ENCODE measurements around the gene ELANE.
A peak's percentile ranks its signal among the peaks of the same experiment; 100 is the strongest.
"Not testable (repeated sequence)": the region's sequence is repeated elsewhere in the genome, so short reads cannot be mapped to it uniquely, and the experiment has no call there.

ELANE gene

GRCh38 chr19:877992-878660 lies 26.0 kb downstream of the ELANE start:
- not testable (repeated sequence) for FAIRE-seq

GRCh38 chr19:878751-879561 lies 26.9 kb downstream of the ELANE start:
- DNase-seq (ENCODE audit: low spot score); FAIRE-seq: not testable (repeated sequence)

More at GRCh38 chr19:877992-878660, 26.0 kb downstream of the ELANE start:
- DNase-seq (ENCODE audit: low spot score), result not testable (repeated sequence)

GRCh38 chr19:879711-880438 lies 27.8 kb downstream of the ELANE start:
- DNase-seq (ENCODE audit: low spot score), result no peak
- FAIRE-seq, result no peak

- FAIRE-seq (no peak), DNase-seq (ENCODE audit: low spot score) (no peak)
Observed at GRCh38 chr19:881385-882071, 29.4 kb downstream of the ELANE start.

- FAIRE-seq, result no peak
- no peak for DNase-seq (ENCODE audit: low spot score)
Observed at GRCh38 chr19:882871-883497, 30.9 kb downstream of the ELANE start.

GRCh38 chr19:883661-884211 lies 31.6 kb downstream of the ELANE start:
- no peak for FAIRE-seq
- DNase-seq (ENCODE audit: low spot score), result no peak

GRCh38 chr19:884420-885211 lies 32.5 kb downstream of the ELANE start:
- no peak for FAIRE-seq
- DNase-seq (ENCODE audit: low spot score), result no peak

GRCh38 chr19:885536-886224 lies 33.6 kb downstream of the ELANE start:
- FAIRE-seq, result no peak
- no peak for DNase-seq (ENCODE audit: low spot score)

- peak; percentile 49 for DNase-seq (ENCODE audit: low spot score)
- no peak for FAIRE-seq
Observed at GRCh38 chr19:887072-887471, 35.0 kb downstream of the ELANE start.

- FAIRE-seq (no peak), DNase-seq (ENCODE audit: low spot score) (no peak)
Observed at GRCh38 chr19:887599-887998, 35.5 kb downstream of the ELANE start.

GRCh38 chr19:888581-889385 lies 36.7 kb downstream of the ELANE start:
- no peak for FAIRE-seq

GRCh38 chr19:889662-890295 lies 37.7 kb downstream of the ELANE start:
- no peak for DNase-seq (ENCODE audit: low spot score)
- FAIRE-seq, result no peak

More at GRCh38 chr19:888581-889385, 36.7 kb downstream of the ELANE start:
- DNase-seq (ENCODE audit: low spot score), result no peak

- FAIRE-seq (no peak), DNase-seq (ENCODE audit: low spot score) (no peak)
Observed at GRCh38 chr19:890831-891230, 38.7 kb downstream of the ELANE start.

GRCh38 chr19:891421-892200 lies 39.5 kb downstream of the ELANE start:
- FAIRE-seq; DNase-seq (ENCODE audit: low spot score): not testable (repeated sequence)

GRCh38 chr19:892243-892893 lies 40.3 kb downstream of the ELANE start:
- DNase-seq (ENCODE audit: low spot score) (no peak), FAIRE-seq (no peak)

GRCh38 chr19:892894-893689 lies 41.0 kb downstream of the ELANE start, which contains the start of the genes MED16 and RNU6-9:
Gene MED16, minus strand, starts transcription at chr19:893187. Its CDS starts 2,056 bp downstream, at chr19:891131.
Gene RNU6-9, plus strand, starts transcription at chr19:893484.
- FAIRE-seq (peak; percentile 51), DNase-seq (ENCODE audit: low spot score) (peak; percentile 87)
